HEK293 (cell line): Measurements from ENCODE around the gene ITGAX.

Experiments used
- CTCF ChIP-seq: fragments of 450-650 bp; formaldehyde crosslinking; IDR thresholded peaks from 2 replicates; pipeline ENCODE4 v1.5.1; 2016; ENCODE audit warnings: missing biosample characterization, missing genetic modification characterization
- KLF16 ChIP-seq: fragments of 450-650 bp; formaldehyde crosslinking; IDR thresholded peaks from 2 replicates; pipeline ENCODE4 v1.5.1; 2017; ENCODE audit warnings: missing biosample characterization, missing genetic modification characterization
- MZF1 ChIP-seq: fragments of 450-650 bp; formaldehyde crosslinking; IDR thresholded peaks from 2 replicates; pipeline ENCODE4 v1.5.1; 2017; ENCODE audit warnings: missing biosample characterization, missing genetic modification characterization, borderline replicate concordance
- OVOL3 ChIP-seq: fragments of 450-650 bp; formaldehyde crosslinking; IDR thresholded peaks from 2 replicates; pipeline ENCODE4 v1.5.1; 2016; ENCODE audit warnings: missing biosample characterization, missing genetic modification characterization
- ZBTB20 ChIP-seq: fragments of 450-650 bp; formaldehyde crosslinking; IDR thresholded peaks from 2 replicates; pipeline ENCODE4 v1.5.1; 2016; ENCODE audit warnings: missing biosample characterization, missing genetic modification characterization
- ZFP37 ChIP-seq: fragments of 450-650 bp; formaldehyde crosslinking; IDR thresholded peaks from 2 replicates; pipeline ENCODE4 v1.5.1; 2016; ENCODE audit warnings: missing biosample characterization, missing genetic modification characterization
- ZNF302 ChIP-seq: fragments of 450-650 bp; formaldehyde crosslinking; IDR thresholded peaks from 2 replicates; pipeline ENCODE4 v1.5.1; 2016; ENCODE audit warnings: missing biosample characterization, missing genetic modification characterization, low read depth
- ZNF324 ChIP-seq: fragments of 450-650 bp; formaldehyde crosslinking; IDR thresholded peaks from 2 replicates; pipeline ENCODE4 v1.5.1; 2016; ENCODE audit warnings: missing biosample characterization, missing genetic modification characterization
- ZNF660 ChIP-seq: fragments of 450-650 bp; IDR thresholded peaks from 2 replicates; pipeline ENCODE4 v1.5.1; 2018; ENCODE audit warnings: missing biosample characterization, mild to moderate bottlenecking, missing genetic modification characterization
- ZNF747 ChIP-seq: fragments of 450-650 bp; formaldehyde crosslinking; IDR thresholded peaks from 2 replicates; pipeline ENCODE4 v1.5.1; 2016; ENCODE audit warnings: missing biosample characterization, missing genetic modification characterization
- TF ChIP-seq, protein P1 (sequence below): fragments of 450-650 bp; formaldehyde crosslinking; IDR thresholded peaks from 2 replicates; pipeline ENCODE4 v1.5.1; 2016; ENCODE audit warnings: missing biosample characterization, missing genetic modification characterization

- no peak for TF ChIP-seq MZF1 (tag by site-specific recombination)
- no peak for TF ChIP-seq ZNF660
- TF ChIP-seq ZNF324 (tag by site-specific recombination): no peak
- TF ChIP-seq CTCF (tag by site-specific recombination): no peak
- TF ChIP-seq ZNF302 (tag by site-specific recombination): no peak
- TF ChIP-seq ZBTB20 (tag by site-specific recombination): no peak
- no peak for TF ChIP-seq ZFP37 (tag by site-specific recombination)
- no peak for TF ChIP-seq ZNF747 (tag by site-specific recombination)
- TF ChIP-seq, protein P1, sequence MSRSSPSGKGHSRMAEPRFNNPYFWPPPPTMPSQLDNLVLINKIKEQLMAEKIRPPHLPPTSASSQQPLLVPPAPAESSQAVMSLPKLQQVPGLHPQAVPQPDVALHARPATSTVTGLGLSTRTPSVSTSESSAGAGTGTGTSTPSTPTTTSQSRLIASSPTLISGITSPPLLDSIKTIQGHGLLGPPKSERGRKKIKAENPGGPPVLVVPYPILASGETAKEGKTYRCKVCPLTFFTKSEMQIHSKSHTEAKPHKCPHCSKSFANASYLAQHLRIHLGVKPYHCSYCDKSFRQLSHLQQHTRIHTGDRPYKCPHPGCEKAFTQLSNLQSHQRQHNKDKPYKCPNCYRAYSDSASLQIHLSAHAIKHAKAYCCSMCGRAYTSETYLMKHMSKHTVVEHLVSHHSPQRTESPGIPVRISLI (tag by site-specific recombination): no peak
- no peak for TF ChIP-seq OVOL3 (tag by site-specific recombination)
- no peak for TF ChIP-seq KLF16 (tag by site-specific recombination)
Observed at GRCh38 chr16:31429796-31430195, 74.8 kb downstream of the ITGAX start.
